ENCODE data around the gene YWHAG.
"Not testable (repeated sequence)": the region's sequence is repeated elsewhere in the genome, so short reads cannot be mapped to it uniquely, and the experiment has no call there.

Gene YWHAG

DNA sequence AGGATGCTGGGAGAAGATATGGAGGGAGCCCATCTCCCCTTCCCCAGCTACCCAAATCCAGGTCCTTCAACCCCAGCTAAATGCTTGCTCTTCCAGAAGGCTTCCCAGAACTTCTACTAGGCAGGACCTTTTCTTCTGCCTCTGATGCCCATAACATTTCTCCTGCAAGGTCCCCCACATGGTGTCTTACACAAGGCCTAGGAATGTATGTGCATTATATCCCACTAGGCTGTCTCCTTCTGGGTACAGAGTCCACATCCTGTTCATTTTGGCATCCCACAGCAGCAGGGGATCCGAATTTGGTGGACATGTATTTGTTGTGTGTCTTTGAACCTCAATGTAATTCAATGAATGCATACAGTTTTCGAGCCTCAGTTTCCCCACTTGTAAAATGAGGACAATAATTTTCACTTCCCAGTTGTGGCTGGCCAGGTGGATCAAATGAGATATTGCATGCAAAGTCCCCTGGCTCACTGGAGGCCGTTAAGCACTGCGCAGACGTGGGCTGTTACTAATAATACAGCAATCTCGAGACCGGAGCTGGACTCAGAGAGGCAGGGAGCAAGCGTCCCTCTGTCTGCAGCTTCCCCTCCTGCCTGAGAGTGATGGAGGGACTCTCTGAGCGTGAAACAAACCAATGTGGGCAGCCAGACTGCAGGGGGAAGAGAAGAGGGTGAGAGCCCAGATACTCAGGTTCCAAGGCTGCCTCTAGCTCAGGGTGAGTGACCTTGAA is 18.6 kb upstream of the YWHAG start:
- no peak for DNase-seq

DNA sequence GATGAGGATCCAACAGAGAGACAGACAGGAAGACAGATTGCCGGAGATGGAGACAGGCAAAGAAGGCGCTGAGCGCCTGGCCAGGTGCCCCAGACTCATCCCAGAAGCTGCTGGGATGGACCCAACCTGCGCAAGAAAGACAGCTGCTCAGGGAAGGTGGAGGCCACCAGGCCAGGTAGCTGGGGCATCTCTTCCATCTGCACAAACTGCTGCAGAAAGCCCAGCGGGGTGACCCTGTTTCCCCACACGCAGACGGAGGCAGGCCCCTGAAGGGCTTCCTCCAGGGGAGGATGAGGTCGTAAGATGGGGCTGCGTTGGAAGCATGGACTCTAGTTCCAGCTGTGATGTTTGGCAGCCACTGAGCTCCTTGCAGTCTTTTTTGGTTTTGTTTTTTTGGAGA is 16.5 kb upstream of the YWHAG start:
- no peak for DNase-seq

DNA sequence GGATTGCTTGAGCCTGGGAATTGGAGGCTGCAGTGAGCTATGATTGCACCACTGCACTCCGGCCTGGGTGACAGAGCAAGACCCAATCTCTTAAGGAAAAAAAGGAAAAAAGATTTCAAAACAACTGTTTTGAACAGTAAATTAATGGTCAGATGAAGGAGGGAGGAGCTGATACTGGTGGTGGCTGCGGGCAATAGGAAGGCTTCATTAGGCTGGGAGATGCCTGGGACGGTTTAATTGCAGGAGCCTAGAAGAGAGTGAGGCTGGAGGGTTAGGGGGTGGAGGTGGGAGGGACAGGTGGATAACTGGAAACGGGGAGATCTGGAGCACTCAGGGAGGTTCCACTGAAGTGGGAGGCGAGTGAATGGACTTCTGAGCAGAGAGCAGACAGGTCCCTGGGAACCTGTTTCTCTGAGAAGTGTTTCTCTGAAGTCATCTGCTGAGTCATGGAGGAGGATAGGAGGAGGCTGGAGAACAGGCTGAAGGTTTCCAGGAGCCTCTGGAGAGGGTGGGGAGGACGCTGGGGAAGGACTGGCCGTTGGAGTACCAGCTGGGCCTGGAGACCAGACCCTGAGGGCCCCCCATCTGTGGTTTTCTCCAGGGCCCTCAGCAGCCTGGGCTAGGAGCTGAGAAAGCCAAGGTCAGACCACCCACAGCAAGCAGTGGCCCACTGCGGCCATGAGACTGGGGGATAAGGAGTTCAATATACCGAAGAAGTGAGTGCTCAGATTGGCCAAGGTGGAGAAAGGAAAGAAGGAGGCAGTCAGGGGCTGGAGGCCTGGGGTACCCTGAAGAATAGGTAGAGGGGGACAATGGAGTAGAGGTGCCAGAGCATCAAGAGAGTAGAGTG is 14.4 kb upstream of the YWHAG start:
- DNase-seq: no peak

DNA sequence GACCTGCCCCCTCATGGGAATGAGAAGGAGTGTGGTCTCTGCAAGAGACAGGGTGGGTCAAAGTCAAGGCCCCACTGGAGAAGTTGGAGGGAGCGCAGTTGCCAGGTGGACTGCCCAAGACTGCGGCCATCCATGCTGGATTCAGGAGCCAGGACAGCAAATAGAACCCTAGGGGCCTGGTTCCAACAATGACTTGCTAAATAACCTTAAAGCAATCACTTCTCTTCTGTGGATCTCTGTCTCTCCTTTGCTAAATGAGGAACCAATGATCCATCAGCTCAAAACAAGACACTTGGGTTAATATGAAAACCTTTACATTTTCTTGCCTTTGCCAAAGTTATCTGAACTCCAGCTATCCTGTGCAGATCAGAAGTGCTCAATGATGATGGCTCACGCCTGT is 12.6 kb upstream of the YWHAG start:
- no peak for DNase-seq

DNA sequence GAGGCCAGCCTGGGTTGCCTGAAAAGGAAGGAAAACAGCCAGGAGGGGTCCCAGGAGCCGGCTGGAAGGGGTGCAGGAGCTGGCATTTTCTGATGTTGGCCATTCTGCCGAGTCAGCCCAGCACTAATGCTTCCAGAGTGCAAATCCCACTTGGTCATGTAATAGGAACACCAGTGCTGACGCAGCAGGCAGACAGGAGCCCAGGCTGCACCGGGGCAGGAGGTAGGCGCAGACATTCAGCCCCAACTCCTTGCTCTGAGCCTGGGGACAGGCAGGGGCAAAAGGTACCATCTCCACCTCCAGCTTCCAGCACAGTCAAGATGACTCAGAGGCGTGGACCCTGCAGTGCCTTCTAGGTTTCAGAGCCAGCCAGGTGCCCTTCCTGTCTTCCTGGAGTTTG is 10.2 kb upstream of the YWHAG start:
- no peak for DNase-seq

DNA sequence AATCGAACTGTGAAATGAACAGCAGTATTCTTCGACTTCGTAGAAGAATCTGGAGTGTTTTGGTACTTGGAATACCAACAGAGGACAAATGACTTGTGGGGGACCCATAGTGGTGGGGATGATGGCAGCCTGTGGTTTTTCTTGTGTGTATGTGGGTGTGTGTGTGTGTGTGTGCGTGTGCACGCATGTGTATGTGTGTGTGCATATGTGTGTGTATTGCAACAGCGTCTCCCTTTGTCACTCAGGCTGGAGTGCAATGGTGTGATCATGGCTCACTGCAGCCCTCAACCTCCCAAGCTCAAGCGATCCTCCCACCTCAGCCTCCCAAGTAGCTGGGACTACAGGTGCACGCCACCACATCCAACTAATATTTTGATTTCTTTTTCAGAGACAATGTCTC is 9.4 kb upstream of the YWHAG start:
- no peak for DNase-seq

DNA sequence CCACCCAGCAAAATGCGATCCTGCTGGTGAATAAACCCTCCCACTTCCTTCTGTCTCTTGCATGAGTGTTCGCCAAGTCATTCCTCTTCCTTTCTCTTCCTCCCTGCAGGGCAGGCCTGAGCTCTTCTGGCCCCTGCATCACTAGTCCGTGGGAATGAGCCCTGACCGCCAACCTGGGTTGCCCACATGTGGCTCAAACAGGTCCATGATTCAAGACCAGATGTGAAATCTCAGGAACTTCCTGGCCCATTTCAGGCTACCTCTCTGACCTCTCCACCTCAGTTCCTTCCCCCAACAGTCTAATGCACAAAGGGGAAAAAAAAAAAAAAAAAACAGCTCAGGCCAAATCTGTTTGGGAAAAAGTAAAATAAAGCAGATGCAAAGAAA is 5.4 kb upstream of the YWHAG start:
- no peak for DNase-seq

DNA sequence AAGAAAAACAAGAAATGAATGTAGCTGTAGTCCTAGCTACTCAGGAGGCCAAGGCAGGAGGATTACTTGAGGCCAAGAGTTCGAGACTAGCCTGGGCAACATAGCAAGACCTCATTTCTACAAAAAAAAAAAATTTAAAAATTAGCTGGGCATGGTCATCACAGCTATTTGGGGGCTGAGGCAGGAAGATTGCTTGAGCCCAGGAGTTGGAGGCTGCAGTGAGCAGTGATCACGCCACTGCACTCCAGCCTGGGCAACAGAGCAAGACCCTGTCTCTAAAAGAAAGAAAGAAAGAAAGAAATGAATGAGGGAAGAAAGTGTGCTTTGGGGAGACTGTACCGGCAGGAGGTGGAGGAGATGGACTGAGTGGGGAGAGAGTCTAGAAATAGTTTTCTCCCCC is 5.0 kb upstream of the YWHAG start:
- not testable (repeated sequence) for DNase-seq

DNA sequence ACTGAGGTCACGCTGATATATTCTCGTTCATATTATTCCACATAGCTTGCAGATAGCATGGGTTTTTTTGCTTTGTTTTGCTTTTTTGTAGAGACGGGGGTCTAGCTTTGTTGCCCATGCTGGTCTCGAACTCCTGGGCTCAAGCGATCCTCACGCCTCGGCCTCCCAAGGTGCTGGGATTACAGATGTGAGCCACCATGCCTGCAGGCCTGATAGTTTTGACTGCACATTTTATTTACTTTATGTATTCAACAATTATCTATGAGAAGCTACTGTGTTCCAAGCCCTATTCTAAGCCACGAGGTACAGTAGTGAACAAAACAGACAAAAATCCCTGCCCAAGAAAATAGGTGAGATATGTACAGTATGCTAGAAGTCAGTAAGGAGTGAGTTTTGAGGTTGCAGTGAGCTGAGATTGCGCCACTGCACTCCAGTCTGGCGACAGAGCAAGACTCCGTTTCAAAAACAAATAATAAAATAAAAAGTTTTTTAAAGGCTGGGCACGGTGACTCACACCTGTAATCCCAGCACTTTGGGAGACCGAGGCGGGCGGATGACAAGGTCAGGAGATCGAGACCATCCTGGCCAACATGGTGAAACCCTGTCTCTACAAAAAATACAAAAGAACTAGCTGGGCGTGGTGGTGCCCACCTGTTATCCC is 1.3 kb upstream of the YWHAG start:
- no peak for DNase-seq

DNA sequence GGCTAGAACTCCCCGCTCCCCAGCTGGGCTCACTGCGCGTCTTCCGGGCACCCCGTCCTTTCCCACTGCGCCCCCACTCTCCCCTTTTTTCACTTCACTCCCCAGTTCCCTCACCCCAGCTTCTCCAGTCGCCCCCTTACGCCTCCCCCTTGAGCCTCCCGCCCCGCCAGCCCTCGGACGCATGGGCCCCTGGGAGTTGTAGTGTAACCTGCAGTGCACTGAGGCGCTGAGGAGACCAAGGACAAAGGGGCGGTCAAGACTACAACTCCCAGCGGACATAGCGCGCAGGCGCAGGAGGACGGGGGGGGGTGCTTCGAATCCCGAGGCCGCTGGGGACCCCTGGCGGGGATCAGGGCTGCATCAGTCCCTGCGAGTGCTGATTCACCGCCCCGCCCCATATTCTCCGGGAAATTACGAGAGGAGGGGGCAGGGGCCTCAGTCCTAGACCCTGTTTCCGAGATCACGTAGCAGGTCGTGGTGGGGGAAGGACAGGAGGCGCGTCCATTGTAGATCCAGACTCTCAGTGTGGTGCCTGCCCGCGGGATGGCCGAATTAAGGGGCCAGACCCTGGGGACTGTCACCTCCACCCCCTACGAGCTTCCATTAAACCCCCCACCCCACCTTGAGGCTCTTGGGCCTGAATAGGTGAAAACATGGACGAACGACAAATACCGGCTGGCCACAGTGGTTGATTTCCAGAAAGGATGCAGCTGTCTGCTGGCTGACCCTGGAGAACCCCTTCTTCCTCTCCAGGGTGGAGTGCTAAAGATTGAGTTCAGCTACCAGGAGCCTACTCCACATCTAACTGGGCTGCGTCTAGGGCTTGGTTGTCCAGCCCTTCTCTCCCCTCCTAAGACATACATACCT is 553 bp upstream of the YWHAG start:
- DNase-seq: peak; percentile 97 to 98

DNA sequence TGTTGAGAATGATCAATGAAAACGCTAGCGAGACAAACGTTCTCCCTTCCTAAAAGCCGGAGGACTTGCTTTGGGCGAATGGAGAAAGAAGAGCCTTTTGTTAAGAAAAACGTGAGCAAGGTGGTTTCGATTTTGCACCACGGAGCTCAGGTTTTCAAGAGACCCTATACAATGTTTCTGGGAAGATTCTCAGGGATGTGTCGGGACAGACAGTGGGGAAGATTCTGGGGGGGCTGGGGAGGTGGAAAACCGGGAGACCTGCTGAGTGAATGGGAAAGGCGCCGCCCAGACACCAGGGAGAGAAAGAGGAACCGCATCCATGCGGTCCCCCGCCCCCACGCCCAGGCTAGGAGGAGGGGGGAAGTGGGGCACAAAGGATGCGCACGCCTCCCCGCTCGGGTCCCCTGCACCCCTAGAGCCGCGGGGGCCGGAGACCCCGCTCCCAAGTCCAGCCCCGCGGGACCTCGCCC is 745 bp downstream of the YWHAG start:
- DNase-seq: peak; percentile 40 to 59

DNA sequence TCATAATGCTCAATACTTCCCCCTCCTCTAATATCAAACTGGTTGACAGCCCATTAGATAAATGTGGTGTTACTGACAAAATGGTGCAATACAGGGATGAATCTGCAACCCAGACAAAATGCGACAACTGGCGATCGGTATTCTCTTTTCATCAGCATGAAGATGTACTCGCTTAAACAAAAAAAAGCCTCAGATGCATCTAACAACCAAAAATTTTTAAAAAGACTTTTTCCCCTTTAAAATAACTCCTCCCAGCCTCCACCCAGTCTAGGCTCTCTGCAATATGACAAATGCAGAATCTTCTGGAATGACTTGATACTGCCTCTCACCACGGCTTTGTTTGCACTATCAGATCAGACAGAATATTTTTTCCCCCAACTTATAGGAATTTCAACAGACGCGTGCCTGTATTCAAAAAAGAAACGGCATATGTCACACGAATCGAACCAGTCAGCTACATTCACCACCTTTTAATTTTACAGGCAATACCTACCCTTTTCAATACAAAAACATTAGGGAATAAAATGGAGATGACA is 1.2 kb downstream of the YWHAG start:
- DNase-seq: no peak

DNA sequence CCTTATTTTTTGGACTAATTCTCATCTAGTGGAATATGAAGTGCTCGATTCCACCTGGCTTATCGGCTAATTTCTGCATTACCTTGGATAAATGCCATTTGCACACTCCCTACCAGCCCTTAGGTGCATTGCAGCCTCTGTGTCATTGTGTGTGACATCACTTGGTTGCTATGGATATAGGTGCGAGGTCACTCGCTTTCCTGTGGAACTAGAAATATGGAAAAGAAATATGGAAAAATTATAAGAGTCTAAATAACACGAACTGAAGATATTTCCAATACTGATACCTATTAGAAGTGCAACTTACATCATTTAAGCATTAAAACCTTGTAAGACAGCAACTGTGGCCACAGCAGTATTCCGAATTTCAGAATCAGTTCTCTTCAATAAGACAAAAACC is 2.0 kb downstream of the YWHAG start:
- no peak for DNase-seq

DNA sequence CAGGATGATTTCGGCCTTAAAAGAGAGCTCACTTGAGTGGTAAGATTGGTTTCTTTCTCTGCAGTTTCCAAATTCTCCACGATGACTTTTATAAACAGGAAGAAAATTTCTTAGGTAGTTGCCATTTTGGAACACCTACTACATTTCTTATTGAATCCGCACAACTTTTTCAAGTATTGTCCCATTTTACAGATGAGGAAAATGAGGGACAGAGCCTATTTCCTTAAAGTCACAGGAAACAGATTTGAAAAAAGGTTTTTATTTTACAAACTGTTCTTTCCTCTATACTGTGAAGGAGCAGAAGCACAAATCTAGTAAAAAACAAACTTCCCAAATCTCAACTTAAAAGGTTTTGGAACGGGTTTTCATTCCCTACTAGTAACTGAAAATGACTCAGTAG is 2.7 kb downstream of the YWHAG start:
- DNase-seq: no peak

DNA sequence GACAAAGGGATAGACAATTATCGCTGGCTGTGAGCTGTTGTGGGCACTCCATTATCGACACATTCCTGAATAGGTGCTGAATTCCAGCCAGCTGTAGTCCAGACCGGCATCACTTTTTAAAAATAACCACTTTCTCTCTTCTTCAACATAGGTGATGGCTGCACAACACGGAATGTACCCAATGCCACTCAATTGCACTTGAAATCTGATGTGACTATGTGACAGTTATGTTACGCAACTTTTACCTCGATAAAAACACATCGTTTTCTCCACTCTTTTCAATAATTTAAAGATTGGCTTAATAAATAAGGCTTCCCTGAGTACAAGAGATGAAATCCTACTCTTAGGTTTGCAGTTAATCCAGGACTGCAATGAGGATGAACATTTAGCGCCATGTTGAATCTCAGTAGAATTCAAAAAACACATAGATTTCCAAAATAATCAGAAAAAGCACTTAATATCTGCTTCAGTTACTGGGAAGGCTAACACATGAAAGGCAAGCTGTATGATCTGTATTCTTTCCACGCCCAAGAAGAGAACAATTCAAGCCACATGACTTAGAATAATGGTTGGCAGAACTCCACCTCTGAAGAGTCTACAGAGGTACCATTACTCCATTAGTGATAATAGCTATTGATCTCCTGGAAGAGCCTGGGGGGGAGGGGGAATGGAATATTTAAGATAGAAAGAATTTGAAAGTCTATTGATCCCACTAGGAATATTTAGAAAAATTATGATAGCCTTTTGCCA is 3.6 kb downstream of the YWHAG start:
- no peak for DNase-seq

DNA sequence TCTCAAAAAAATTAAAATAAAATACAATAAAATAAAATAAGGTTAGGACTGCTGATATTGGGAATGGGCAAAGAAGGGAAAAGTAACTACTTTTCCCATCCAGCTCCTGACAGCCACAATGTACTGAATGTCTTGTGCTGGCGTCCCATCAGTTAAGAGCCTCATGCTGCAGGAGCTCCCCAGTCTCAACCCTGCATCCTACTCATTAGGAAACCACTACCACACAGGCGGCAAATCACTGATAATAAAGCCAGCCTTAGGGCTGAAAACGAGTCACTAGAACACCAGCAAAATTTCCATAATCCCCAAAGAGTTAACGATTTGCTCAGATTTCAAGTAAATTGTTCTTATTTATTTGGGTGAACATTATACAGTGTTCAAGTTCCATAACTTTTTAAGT is 4.3 kb downstream of the YWHAG start:
- DNase-seq: no peak

DNA sequence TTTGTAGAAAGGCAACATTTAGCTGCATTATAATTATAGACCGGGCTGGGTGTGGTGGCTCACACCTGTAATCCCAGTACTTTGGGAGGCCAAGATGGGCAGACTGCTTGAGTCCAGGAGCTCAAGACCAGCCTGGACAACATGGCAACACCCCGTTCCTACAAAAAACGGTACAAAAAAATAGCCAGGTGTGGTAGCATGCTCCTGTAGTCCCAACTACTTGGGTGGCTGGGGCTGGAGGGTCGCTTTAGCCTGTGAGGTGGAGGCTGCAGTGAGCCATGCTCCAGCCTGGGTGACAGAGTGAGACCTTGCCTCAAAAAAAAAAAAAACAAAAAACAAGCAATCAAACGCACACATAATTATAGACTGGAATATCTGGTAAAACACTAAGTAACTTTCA is 5.0 kb downstream of the YWHAG start:
- DNase-seq: no peak

DNA sequence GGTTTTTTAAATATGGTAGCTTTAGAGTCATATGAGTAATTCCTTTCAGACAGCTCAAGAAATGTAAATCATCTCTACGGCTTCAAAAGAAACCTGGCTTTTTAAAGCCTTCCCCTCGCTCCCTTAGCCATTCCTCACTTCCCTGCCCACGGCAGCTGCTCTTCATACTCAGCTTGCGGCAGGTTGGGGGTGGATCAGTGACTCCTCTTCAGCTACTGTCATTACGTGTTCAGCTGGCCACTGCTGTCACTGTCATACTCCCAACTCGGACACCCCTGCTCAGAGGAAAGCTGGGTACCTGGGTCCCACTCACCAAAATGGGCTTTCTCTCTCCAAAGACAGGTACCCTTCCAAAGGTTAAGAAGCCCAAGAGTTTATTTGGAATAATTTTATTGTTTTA is 6.6 kb downstream of the YWHAG start:
- DNase-seq: no peak

DNA sequence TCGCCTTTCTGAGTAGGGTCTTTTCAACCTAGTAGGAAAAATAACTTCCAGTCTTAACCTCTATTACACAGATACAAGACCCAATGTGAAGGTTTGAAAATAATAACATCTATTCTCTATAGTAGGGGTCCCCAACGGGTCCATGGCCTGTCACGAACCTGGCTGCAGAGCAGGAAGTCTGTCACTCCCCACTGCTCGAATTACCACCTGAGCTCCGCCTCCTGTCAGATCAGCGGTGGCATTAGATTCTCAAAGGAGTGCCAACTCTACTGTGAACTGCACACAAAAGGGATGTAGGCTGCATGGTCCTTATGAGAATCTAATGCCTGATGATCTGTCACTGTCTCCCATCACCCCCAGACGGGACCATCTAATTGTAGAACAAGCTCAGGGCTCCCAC is 7.4 kb downstream of the YWHAG start:
- no peak for DNase-seq

DNA sequence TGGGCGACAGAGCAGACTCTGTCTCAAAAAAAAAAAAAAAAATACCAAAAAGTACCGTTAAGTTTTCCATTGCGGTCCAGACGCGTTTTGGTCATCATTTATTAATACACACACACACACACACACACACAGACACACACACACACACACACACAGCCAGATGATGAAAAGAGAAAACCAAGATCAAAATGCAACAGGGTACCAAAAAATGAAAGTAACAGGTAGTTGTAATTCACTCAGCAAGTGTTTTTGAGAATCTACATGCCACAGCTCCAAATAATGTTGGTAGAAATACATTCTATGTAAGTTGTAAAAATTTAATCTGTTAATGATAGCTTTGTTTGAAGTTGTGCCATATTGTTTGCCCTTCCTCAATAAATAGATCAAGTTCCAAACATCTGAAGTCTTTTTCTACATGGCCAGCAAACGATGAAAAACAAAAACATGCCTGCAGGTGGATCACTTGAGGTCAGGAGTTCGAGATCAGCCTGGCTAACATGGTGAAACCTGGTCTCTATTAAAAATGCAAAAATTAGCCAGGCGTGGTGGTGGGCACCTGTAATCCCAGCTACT is 9.4 kb downstream of the YWHAG start:
- DNase-seq: no peak

DNA sequence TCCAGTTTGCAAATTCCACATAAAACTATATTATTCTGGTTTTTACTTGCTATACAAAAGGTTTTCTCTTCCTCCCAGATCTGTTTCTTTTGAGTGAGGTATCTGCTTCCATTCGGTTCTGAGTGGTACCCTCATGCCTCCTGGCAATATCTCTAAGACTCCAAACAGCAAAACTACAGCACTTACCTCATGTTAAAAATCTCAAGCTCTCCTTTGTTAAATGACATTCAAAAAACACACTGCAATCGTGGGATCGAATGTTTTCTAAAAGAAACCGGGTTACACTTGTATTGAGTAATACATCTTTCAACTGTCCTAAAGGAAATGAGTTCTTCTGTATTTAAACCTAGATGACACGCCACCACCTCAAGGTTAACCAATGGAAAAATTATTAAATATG is 11.1 kb downstream of the YWHAG start:
- DNase-seq: no peak

DNA sequence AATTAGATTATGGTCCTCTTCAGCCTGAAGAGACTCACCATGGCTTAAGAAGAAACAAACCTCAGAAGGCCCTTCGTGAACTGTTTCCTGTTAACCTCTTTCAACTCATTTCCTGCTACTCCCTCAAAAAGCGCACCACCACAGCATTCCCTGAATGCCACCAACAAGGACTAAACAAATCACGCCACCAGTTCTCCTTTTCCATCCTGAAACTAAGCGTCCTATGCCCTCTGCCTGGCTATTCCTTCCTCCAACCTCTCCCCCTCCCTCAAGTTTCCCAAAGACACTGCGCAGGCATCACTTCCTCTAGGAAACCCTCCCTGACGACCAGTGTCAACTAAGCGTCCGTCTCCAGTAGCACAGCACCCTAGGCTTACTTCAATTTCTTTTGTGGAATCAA is 12.0 kb downstream of the YWHAG start:
- DNase-seq: no peak

All from CD4-positive, alpha-beta T cell treated with Interleukin-1 beta for 1 hour (primary cell).